OCI-LY3 (cell line): ENCODE results near the gene TFDP1.

Experiments used
- H2AFZ ChIP-seq: fragments of 200-600, 300-600 bp; shearing (Covaris generic); 2 replicates; pipeline ENCODE4 v1.6.0; 2014; ENCODE audit warnings: antibody characterized with exemption, low read depth, low read length
- H3K27ac ChIP-seq: fragments of 200-600, 300-600 bp; sonication (generic); 2 replicates; pipeline ENCODE4 v1.5.1; 2014; ENCODE audit warnings: mild to moderate bottlenecking, low read length, moderate library complexity, mixed read lengths
- H3K27me3 ChIP-seq: fragments of 200-600, 300-600 bp; sonication (generic); 2 replicates; pipeline ENCODE4 v1.6.1; 2014; ENCODE audit warnings: low read depth, low read length, mixed read lengths
- H3K36me3 ChIP-seq: fragments of 200-600, 300-600 bp; sonication (generic); replicated peaks from 2 replicates; pipeline ENCODE3; 2014; ENCODE audit warnings: low read depth, low read length, mixed read lengths
- H3K4me1 ChIP-seq: fragments of 300-600, 200-600 bp; sonication (generic); 2 replicates; pipeline ENCODE4 v1.6.1; 2014; ENCODE audit warnings: low read length, mixed read lengths
- H3K4me2 ChIP-seq: fragments of 200-600, 300-600 bp; sonication (generic); 2 replicates; pipeline ENCODE4 v1.6.1; 2014; ENCODE audit warnings: low read length, mixed read lengths
- H3K4me3 ChIP-seq: fragments of 300-600, 200-600 bp; sonication (generic); 2 replicates; pipeline ENCODE4 v1.5.1; 2014; ENCODE audit warnings: antibody characterized with exemption, mild to moderate bottlenecking, low read length, moderate library complexity
- H3K79me2 ChIP-seq: fragments of 300-600, 200-600 bp; shearing (Covaris generic); 2 replicates; pipeline ENCODE4 v1.6.1; 2014; ENCODE audit warnings: mild to moderate bottlenecking, low read length, mixed read lengths
- H3K9ac ChIP-seq: fragments of 300-600, 200-600 bp; shearing (Covaris generic); 2 replicates; pipeline ENCODE4 v1.6.0; 2014; ENCODE audit warnings: mild to moderate bottlenecking, low read length, moderate library complexity
- H3K9me3 ChIP-seq: fragments of 200-600, 300-600 bp; shearing (Covaris generic); 2 replicates; pipeline ENCODE4 v1.6.1; 2014; ENCODE audit warnings: low read length, mixed read lengths; ENCODE audit not compliant: insufficient read depth
- H4K20me1 ChIP-seq: fragments of 200-600, 300-600 bp; sonication (generic); 2 replicates; pipeline ENCODE4 v1.6.1; 2016; ENCODE audit warnings: low read length, mixed read lengths; ENCODE audit not compliant: insufficient read depth
- CTCF ChIP-seq: fragments of 200-600, 300-600 bp; sonication (generic); IDR thresholded peaks from 2 replicates; pipeline ENCODE4 v1.5.1; 2014; ENCODE audit warnings: antibody characterized with exemption, low read length, low read depth
- EZH2phosphoT487 ChIP-seq: fragments of 200-600 bp; shearing (Covaris generic); IDR thresholded peaks from 2 replicates; pipeline ENCODE4 v1.6.1; 2018; ENCODE audit warnings: antibody characterized with exemption, mixed run types, low read depth

Gene TFDP1

GRCh38 chr13:113668491-113668971 lies 84.0 kb downstream of the TFDP1 start:
- no peak overlapping the region for H2AFZ ChIP-seq
- H3K4me2 ChIP-seq, result no peak overlapping the region
- H3K4me1 ChIP-seq, result no peaks in the 10 kb centered on the region
- H4K20me1 ChIP-seq, result no peaks in the 10 kb centered on the region
- TF ChIP-seq CTCF (no peak), EZH2phosphoT487 (no peak)
- H3K9ac ChIP-seq, result no peak overlapping the region
- no peak overlapping the region for H3K4me3 ChIP-seq
- H3K36me3 ChIP-seq, result no peaks in the 10 kb centered on the region
- no peaks in the 10 kb centered on the region for H3K79me2 ChIP-seq
- no peak overlapping the region for H3K27ac ChIP-seq
- H3K27me3 ChIP-seq, result no peaks in the 10 kb centered on the region
- no peaks in the 10 kb centered on the region for H3K9me3 ChIP-seq

- no peaks in the 10 kb centered on the region for H3K4me1 ChIP-seq
- H3K36me3 ChIP-seq, result no peaks in the 10 kb centered on the region
- H3K9me3 ChIP-seq, result no peaks in the 10 kb centered on the region
- no peak overlapping the region for H3K4me2 ChIP-seq
- H3K79me2 ChIP-seq, result no peaks in the 10 kb centered on the region
- H3K27me3 ChIP-seq, result no peaks in the 10 kb centered on the region
- TF ChIP-seq CTCF (no peak), EZH2phosphoT487 (no peak)
- no peak overlapping the region for H3K27ac ChIP-seq
- no peak overlapping the region for H3K9ac ChIP-seq
- H2AFZ ChIP-seq, result no peak overlapping the region
- H4K20me1 ChIP-seq, result no peaks in the 10 kb centered on the region
- H3K4me3 ChIP-seq, result no peak overlapping the region
Measured at GRCh38 chr13:113669231-113669754, 84.7 kb downstream of the TFDP1 start.

- Histone ChIP-seq H3K9me3 (no peaks in the 10 kb centered on the region), H2AFZ (no peak overlapping the region), H3K36me3 (no peaks in the 10 kb centered on the region), H3K27me3 (no peaks in the 10 kb centered on the region), H3K27ac (no peak overlapping the region), H3K9ac (no peak overlapping the region), H3K4me2 (no peak overlapping the region), H3K79me2 (no peaks in the 10 kb centered on the region), H3K4me1 (no peaks in the 10 kb centered on the region), H4K20me1 (no peaks in the 10 kb centered on the region), H3K4me3 (no peak overlapping the region)
- no peak for TF ChIP-seq CTCF
- no peak for TF ChIP-seq EZH2phosphoT487
Measured at GRCh38 chr13:113669755-113670341, 85.3 kb downstream of the TFDP1 start.

GRCh38 chr13:113670541-113670940 lies 86.0 kb downstream of the TFDP1 start:
- H4K20me1 ChIP-seq, result no peaks in the 10 kb centered on the region
- H3K4me1 ChIP-seq, result no peaks in the 10 kb centered on the region
- no peaks in the 10 kb centered on the region for H3K9me3 ChIP-seq
- TF ChIP-seq CTCF, result no peak
- no peak for TF ChIP-seq EZH2phosphoT487
- H3K4me2 ChIP-seq, result no peak overlapping the region
- H3K27ac ChIP-seq, result no peak overlapping the region
- no peaks in the 10 kb centered on the region for H3K27me3 ChIP-seq
- H3K36me3 ChIP-seq, result no peaks in the 10 kb centered on the region
- H3K79me2 ChIP-seq, result no peaks in the 10 kb centered on the region
- no peak overlapping the region for H2AFZ ChIP-seq
- no peak overlapping the region for H3K9ac ChIP-seq
- no peak overlapping the region for H3K4me3 ChIP-seq
